NCI-H2081 treated with DMSO at 0.1 percent for 48 hours (cell line): ENCODE data around the gene LNPEP.

Experiments used
- DNase-seq: peaks from one replicate; lab custom pipeline; 2025; lab: John Stamatoyannopoulos, UW

Gene LNPEP

DNA sequence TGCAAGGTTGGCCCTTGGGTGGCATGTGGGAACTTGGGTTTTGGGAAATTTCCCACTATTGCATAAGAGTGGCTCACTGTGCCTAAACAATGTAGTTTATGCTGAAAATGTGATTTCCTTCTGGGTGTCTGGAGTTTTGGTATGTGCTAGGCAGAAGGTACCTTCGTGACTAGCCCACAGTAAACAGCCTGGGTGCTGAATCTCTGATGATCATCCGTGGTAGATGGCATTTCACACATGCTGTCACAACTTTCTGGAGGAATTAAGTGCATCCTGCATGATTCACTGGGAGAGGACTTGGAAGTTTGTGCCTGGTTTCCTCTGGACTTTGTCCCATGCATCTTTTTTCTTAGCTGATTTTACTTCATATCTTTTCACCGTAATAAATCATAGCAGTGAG, 64.5 kb downstream of the LNPEP start:
- no peak for DNase-seq

DNA sequence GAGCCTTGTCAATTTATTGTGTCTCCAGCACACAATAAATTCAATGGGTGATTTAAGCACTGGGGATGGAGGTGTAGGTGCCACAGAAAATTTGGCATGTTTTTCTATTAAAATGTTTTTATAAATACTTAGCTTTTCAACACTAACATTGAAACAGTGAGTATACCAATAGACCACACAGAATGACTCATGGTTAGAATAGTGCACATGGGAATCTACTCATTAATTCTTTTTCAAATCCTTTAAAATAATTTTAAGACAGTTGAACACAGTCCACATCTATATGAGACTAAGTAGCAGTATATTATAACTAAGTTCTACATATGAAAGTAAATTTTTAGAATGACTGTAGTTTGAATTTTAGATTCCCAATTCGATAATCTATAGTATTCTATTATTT, 67.1 kb downstream of the LNPEP start:
- DNase-seq, result no peak

DNA sequence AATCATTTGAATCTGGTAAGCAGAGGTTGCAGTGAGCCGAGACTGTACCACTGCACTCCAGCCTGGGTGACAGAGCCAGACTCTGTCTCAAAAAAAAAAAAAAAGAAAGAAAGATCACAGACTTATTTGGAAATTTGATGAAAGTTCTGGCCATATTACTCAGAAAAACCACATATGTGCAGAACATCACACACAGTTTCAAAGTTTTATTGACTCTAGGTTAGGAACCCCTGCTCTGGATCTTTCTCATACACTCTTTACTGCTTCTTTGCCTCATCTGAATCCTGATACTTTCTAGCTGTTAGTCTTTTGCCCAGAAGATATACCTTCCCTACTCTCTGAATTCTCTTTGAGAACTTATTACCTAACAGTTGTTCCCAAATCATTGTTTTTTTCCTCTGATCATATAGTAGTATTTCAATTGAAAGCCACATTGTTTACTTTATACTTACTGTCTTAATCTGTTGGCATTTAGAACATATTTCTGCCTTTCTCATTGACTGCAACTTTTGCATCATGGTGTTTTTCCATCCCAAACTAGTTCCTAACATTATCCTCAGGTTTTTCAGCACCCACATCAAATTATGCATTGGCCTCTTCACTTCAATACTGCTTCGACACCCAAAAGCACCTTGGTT, 68.7 kb downstream of the LNPEP start:
- no peak for DNase-seq

DNA sequence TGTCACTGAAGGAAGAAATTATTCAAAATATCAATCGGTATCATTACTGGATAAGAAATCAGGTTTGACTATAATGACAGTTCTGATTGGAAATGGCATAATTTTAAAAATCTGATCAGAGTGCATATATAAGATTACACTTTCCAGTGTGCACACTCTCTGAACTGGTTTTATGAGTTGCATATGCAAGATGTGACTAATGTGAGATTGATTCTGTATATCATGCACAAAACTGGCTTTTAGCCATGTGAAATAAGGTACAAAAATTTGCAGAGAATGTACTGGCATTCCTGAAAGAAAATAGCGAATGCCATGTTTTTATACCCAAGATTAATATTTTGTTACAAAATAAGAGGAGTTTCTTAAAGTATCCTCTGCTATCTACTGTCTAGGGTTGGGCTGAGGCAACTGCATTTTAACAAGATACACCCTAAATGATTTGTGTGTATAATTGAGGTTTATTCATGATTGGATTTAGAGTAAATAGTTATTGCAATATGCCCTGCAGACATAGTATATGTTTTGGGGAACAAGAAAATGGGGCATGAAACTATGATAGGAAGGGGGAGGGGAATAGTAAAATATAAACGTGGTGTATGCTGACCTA, 70.7 kb downstream of the LNPEP start:
- no peak for DNase-seq

DNA sequence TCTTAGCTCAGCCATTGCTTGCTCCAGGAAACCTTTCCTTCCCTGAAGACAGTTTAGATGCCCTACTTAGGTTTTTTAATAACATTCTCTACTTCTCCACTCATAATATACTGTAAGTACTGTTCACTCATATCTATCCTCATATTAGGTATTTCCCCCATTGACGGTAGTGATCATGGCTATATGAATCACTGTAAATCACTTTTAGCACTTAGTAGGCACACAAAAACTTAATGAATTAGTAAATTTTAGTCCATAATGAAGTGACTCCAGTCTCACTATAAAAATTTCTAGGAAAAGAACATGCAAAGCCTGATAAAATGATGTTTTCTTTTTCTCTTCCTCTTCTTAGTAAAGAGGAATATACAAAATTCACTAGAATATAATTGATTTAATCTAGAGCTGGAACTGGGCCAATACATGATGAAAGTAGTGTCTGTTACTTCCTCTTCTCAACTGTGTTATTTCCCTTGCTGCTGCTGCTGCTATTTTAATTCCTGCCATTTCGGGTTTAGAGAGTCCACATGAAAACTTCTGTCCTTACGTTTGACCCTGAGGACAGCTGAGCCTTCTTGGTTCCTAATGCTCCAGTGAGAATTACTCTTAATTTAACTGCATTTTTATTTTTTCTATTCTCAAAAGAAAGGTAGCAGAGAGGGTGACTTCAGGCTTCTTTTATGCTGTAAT, 73.5 kb downstream of the LNPEP start:
- DNase-seq, result no peak

- no peak for DNase-seq
Measured at GRCh38 chr5:97009921-97010320, 74.0 kb downstream of the LNPEP start.

GRCh38 chr5:97010606-97011005, 74.7 kb downstream of the LNPEP start:
- no peak for DNase-seq

- no peak for DNase-seq
Measured at GRCh38 chr5:97011567-97011966, 75.7 kb downstream of the LNPEP start.

- DNase-seq, result no peak
Measured at GRCh38 chr5:97019435-97020117, 83.7 kb downstream of the LNPEP start.

- DNase-seq, result no peak
Measured at GRCh38 chr5:97021416-97021815, 85.5 kb downstream of the LNPEP start.

DNA sequence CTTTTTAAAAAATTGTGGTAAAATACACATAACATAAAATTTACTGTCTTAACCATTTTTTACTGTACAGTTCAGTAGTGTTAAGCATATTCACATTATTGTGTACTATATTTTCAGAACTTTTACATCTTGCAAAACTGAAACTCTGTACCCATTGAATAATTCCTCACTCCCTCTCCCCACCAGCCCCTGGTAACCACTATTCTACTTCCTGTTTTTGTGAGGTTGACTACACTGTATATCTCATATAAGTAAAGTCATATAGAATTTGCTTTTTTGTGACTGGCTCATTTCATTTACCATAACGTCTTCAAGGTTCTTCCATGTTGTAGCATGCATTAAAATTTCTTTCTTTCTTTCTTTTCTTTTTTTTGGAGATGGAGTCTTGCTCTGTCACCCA, 87.0 kb downstream of the LNPEP start:
- no peak for DNase-seq

GRCh38 chr5:97026721-97027120, 90.8 kb downstream of the LNPEP start:
- DNase-seq, result no peak

DNA sequence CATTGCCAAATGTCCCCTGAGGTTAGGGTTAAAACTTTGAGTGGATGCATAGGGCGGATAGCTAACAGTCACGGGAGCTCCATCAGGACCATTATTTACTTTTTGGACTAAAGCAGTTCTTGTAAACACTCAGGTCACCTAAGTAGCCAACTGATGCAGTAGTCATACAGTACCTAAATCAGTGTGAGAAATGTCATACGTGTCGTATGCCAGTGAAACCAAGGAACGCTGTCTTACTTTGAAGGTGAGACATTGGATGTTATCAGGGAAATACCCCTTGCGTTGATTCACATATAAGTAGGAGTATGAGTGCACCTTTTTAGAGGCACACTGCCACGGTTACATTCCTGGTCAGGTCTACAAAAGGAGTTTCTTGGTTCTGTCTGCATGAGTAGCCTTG, 101.9 kb downstream of the LNPEP start:
- DNase-seq, result no peak

- DNase-seq, result no peak
Measured at GRCh38 chr5:97041239-97041638, 105.4 kb downstream of the LNPEP start.

- no peak for DNase-seq
Measured at GRCh38 chr5:97042996-97043395, 107.1 kb downstream of the LNPEP start.

DNA sequence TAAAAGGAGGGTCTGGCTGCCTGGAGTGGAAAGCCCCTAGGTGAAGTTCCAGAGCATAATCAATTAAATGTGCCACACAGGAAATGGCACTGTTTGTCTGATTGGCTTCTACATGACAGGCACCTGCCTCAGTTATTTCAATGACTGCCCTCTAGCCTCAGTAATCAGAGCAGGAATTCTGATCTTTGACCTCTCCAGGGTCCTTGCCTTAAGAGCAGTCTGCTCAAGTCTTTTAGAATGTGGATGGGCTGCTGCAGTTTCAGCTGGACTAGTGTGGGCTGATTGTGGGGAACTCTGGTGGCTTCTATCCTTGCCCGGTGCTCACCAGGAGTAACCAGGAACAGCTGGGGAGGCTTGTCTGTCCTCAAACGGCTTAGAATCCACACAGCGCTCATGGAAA, 107.6 kb downstream of the LNPEP start:
- no peak for DNase-seq

- no peak for DNase-seq
Measured at GRCh38 chr5:97044052-97044451, 108.2 kb downstream of the LNPEP start.

DNA sequence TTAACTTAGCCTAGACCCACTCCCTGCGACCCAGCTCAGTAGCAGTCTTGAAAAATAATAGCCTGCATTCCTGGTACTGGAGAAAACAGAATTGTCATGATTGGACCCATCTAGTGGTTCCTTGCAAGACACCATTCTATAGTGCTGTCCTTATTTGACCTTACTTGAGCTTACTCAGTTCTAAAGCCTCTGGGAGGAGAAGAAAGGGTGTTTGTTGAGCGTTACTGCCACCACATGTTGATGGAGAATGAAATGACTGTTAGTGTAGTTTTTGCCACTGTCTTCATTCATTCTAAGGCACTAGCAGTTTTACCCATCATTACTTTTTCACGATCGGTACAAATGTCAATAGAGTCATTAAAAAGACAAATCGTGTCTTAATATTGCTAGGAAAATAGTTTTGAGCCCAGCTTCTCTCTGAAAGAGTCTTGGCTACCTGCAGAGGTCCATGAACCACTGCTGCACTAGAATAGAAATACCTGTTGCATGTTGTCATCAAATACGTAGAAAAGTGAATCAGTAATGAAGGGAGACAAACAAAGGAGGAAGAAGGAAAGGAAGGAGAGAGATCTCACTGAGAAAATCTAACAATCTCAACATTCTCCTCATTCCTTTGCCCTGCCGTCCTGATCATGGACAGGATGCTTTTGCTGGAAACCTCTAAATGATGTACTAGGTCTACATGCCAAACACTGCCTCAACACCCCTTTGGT, 110.5 kb downstream of the LNPEP start:
- DNase-seq, result no peak

DNA sequence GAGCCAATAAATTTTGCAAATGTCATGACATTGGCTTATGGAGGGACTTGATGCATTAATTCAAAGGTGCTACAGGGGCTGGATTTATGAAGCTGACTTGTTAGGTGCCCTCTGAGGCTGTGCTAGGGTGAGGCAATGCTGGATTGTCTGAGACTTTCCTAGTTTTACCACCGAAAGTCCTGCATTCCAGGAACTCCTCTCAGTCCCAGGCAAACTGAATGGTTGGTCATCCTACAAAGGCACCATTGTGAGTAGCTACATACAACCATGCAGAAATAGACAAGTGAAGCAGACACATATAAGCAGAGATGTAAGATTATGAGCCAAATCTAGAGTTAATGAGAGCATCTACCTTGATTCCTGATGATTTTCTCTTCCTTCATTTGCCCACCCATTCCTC, 111.2 kb downstream of the LNPEP start:
- DNase-seq, result no peak

- DNase-seq, result no peak
Measured at GRCh38 chr5:97049175-97049574, 113.3 kb downstream of the LNPEP start.

- no peak for DNase-seq
Measured at GRCh38 chr5:97056263-97056662, 120.4 kb downstream of the LNPEP start.

DNA sequence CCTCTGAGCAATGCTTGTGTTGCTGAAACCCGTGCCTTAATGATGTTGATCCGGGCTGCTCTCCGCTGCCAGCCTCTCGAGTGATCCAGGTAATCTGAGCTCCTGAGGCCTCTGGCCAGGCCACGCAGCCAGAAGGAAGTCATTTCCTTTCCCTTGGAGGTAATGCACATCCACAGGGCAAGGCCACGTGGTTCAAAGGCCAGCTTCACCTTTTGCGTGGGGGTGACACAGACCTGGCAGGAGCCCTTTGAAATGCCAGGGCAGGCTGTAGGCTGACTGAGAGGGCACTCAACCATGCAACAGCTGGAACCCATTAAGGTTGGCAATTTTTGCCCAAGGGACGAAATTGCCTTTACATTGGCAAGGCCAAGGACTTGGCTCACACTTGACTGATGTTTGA, 126.2 kb downstream of the LNPEP start:
- DNase-seq, result no peak
